HL-60 (cell line): ENCODE data around the gene SPIRE2.

Experiments
- DNase-seq, 2 experiments: peaks; one replicate each; pipeline ENCODE4 v3.0.0-alpha.2; 2010 to 2020; ENCODE audit warnings: low read depth in 1 of 2, low spot score in 1 of 2
- H3K27ac ChIP-seq: fragments of 250-450 bp; sonication (Bioruptor Pico); replicated peaks from 2 replicates; pipeline ENCODE4 v1.5.1; 2020; ENCODE audit warnings: mild to moderate bottlenecking, moderate library complexity
- H3K27me3 ChIP-seq: fragments of 250-450 bp; sonication (Bioruptor Pico); 2 replicates; pipeline ENCODE4 v1.5.1; 2021; ENCODE audit warnings: mild to moderate bottlenecking, moderate library complexity; ENCODE audit not compliant: insufficient read depth, poor library complexity, severe bottlenecking
- H3K4me3 ChIP-seq: replicated peaks from 2 replicates; pipeline ENCODE4 v1.5.1; 2011; ENCODE audit warnings: mild to moderate bottlenecking, control low read depth, low read length; ENCODE audit not compliant: insufficient read depth
- GABPA ChIP-seq: IDR thresholded peaks from 2 replicates; pipeline ENCODE4 v1.6.1; 2012; ENCODE audit warnings: low read depth
- POLR2AphosphoS5 ChIP-seq: IDR thresholded peaks from 2 replicates; pipeline ENCODE4 v1.6.1; 2012; ENCODE audit warnings: low read depth
- SPI1 ChIP-seq: IDR thresholded peaks from 2 replicates; pipeline ENCODE4 v1.6.1; 2012; ENCODE audit warnings: low read depth, mild to moderate bottlenecking, borderline replicate concordance
- TF ChIP-seq, protein P1 (sequence below): IDR thresholded peaks from one replicate; pipeline ENCODE4 v1.5.1; 2011; ENCODE audit warnings: low read length, control low read depth, inconsistent platforms; ENCODE audit not compliant: insufficient read depth
- TF ChIP-seq, protein P2 (sequence below): IDR thresholded peaks from 2 replicates; pipeline ENCODE4 v1.6.1; 2012; ENCODE audit warnings: low read depth; ENCODE audit not compliant: insufficient replicate concordance

SPIRE2 gene

GRCh38 chr16:89841275-89841674 lies 13.0 kb downstream of the SPIRE2 start:
- no peak for DNase-seq
- Histone ChIP-seq H3K4me3 (no peak overlapping the region), H3K27me3 (no peaks in the 10 kb centered on the region), H3K27ac (no peak overlapping the region)
- no peak for TF ChIP-seq SPI1
- TF ChIP-seq, protein P1, sequence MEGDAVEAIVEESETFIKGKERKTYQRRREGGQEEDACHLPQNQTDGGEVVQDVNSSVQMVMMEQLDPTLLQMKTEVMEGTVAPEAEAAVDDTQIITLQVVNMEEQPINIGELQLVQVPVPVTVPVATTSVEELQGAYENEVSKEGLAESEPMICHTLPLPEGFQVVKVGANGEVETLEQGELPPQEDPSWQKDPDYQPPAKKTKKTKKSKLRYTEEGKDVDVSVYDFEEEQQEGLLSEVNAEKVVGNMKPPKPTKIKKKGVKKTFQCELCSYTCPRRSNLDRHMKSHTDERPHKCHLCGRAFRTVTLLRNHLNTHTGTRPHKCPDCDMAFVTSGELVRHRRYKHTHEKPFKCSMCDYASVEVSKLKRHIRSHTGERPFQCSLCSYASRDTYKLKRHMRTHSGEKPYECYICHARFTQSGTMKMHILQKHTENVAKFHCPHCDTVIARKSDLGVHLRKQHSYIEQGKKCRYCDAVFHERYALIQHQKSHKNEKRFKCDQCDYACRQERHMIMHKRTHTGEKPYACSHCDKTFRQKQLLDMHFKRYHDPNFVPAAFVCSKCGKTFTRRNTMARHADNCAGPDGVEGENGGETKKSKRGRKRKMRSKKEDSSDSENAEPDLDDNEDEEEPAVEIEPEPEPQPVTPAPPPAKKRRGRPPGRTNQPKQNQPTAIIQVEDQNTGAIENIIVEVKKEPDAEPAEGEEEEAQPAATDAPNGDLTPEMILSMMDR: no peak
- no peak for TF ChIP-seq GABPA
- TF ChIP-seq, protein P2, sequence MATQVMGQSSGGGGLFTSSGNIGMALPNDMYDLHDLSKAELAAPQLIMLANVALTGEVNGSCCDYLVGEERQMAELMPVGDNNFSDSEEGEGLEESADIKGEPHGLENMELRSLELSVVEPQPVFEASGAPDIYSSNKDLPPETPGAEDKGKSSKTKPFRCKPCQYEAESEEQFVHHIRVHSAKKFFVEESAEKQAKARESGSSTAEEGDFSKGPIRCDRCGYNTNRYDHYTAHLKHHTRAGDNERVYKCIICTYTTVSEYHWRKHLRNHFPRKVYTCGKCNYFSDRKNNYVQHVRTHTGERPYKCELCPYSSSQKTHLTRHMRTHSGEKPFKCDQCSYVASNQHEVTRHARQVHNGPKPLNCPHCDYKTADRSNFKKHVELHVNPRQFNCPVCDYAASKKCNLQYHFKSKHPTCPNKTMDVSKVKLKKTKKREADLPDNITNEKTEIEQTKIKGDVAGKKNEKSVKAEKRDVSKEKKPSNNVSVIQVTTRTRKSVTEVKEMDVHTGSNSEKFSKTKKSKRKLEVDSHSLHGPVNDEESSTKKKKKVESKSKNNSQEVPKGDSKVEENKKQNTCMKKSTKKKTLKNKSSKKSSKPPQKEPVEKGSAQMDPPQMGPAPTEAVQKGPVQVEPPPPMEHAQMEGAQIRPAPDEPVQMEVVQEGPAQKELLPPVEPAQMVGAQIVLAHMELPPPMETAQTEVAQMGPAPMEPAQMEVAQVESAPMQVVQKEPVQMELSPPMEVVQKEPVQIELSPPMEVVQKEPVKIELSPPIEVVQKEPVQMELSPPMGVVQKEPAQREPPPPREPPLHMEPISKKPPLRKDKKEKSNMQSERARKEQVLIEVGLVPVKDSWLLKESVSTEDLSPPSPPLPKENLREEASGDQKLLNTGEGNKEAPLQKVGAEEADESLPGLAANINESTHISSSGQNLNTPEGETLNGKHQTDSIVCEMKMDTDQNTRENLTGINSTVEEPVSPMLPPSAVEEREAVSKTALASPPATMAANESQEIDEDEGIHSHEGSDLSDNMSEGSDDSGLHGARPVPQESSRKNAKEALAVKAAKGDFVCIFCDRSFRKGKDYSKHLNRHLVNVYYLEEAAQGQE: no peak
- no peak for TF ChIP-seq POLR2AphosphoS5

DNA sequence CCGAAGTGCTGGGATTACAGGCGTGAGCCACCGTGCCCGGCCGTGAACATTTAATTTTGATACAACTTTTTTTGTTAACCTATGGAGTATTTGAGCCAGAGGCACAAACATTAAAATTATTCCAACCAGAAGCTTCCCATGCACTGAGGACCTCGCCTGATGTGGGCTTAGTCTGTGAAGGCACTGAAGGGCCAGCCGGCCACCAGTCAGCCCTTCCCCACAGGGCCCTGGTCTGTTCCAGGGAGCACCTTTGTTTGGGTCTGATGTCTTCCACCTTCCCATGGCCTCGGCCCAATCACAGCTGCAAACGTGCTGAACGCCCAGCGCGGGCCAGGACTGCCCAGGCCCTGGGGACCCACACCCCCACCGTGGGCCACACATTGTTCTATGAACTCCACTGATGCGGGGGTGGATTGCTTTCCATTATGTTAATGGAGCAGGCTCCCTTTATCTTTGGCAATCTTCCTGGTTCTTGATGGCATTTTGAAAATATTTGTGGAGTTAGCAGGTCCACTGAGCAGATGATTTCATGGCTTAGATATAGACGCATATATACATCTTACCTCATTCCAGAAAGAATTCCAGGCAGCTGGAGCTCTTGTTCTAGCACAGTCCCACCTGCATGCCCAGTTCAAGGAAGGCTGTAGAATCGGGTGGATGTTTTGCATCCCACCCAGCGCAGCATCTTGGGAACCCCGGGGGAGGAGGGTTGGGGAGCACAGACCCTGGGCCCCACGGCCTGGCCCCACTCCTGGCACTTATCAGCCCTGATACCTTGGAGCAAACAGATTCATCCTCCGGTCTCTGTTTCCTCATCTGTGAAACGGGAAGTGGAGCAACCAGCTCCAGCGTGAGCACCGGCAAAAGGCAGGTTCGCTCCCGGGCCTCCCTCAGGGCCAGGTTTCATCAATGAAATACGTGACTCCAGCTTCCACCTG lies 14.5 kb downstream of the SPIRE2 start:
- Histone ChIP-seq H3K27me3 (no peaks in the 10 kb centered on the region), H3K27ac (no peak overlapping the region), H3K4me3 (no peak overlapping the region)
- peak in 1 of 2 experiments; percentile 13 for DNase-seq
- TF ChIP-seq SPI1: peak; percentile 64
- TF ChIP-seq, protein P1: no peak

DNA sequence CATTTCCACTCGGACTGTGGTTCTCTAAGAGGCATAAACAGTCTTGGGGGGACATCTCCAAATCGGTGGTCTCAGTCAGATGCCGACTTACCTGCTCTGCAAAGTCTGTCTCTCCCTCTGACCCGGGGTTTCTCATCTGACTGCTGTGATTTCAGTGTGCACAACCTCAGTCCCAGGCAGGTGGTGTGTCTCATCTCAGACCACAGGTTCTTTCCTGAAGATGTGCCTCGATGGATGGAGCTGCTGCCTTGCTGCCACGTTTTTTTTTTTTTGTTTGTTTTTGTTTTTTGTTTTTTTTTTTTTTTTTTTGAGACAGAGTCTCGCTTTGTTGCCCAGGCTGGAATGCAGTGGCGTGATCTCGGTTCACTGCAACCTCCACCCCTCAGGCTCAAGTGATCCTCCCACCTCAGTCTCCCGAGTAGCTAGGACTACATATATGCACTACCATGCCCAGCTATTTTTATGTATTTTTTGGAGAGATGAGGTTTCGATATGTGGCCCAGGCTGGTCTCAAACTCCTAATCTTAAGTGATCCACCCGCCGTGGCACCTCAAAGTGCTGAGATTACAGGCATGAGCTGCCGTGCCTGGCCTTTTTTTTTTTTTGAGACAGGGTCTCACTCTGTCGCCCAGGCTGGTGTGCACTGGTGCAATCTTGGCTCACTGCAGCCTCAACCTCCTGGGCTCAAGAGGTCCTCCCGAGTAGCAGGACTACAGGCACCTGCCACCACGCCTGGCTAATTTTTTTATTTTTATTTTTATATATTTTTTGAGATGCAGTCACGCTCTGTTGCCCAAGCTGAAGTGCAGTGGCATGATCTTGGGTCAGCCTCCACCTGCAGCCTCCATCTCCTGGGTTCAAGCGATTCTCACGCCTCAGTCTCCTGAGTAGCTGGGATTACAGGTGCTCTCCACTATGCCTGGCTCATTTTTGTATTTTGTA lies 15.4 kb downstream of the SPIRE2 start:
- no peak for DNase-seq
- Histone ChIP-seq H3K27me3 (no peaks in the 10 kb centered on the region), H3K4me3 (no peak overlapping the region), H3K27ac (no peak overlapping the region)
- TF ChIP-seq GABPA (no peak), POLR2AphosphoS5 (no peak), SPI1 (no peak)
- TF ChIP-seq, protein P2: no peak
- TF ChIP-seq, protein P1: no peak
